ENCODE data around the gene DOCK2.

- TF ChIP-seq CTCF (conservative IDR thresholded peaks at IDR 0.05 in 1 of 2, IDR thresholded peaks at IDR 0.05 in 1 of 2; ENCODE audit: low read depth in 1 of 2, low read length in 2 of 2), result no peak
- TF ChIP-seq EZH2 (IDR thresholded peaks at IDR 0.05; ENCODE audit: low read length, missing control alignments), result no peak
Observed at GRCh38 chr5:169876386-169876785, 239.3 kb downstream of the DOCK2 start.

Measured in fibroblast of lung (primary cell).